C4-2B (cell line): ENCODE results near the gene CDHR4.

Source experiments
- H3K27ac ChIP-seq: fragments of 450-650 bp; 2 replicates; pipeline ENCODE4 v1.5.1; 2017
- ZFX ChIP-seq: fragments of 450-650 bp; IDR thresholded peaks from 2 replicates; pipeline ENCODE4 v1.6.1; 2017
- TF ChIP-seq, protein P1 (sequence below): fragments of 450-650 bp; conservative IDR thresholded peaks from 2 replicates; pipeline ENCODE4 v1.5.1; 2017; ENCODE audit warnings: mild to moderate bottlenecking

The CDHR4 gene

DNA sequence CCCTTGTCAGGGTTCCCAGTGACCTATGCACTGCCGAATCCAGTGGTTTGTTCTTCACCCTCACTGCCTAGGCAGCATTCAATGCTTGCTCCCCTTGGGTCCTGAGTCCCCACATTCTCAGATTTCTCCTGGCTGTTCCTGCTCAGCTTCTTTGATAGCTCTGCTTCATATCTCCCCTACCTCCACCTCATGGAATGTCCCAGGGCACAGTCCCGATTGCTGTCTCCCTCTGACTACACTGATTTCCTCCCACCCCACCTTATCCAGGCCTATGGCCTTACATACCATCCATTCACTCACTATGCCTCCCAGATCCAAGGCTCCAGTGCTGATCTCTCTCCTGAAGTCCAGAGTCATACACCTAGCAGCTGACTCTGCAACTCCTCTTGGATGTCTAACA lies 1.5 kb upstream of the CDHR4 start:
- TF ChIP-seq, protein P1, sequence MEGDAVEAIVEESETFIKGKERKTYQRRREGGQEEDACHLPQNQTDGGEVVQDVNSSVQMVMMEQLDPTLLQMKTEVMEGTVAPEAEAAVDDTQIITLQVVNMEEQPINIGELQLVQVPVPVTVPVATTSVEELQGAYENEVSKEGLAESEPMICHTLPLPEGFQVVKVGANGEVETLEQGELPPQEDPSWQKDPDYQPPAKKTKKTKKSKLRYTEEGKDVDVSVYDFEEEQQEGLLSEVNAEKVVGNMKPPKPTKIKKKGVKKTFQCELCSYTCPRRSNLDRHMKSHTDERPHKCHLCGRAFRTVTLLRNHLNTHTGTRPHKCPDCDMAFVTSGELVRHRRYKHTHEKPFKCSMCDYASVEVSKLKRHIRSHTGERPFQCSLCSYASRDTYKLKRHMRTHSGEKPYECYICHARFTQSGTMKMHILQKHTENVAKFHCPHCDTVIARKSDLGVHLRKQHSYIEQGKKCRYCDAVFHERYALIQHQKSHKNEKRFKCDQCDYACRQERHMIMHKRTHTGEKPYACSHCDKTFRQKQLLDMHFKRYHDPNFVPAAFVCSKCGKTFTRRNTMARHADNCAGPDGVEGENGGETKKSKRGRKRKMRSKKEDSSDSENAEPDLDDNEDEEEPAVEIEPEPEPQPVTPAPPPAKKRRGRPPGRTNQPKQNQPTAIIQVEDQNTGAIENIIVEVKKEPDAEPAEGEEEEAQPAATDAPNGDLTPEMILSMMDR, result no peak
- no peak for TF ChIP-seq ZFX
- no peak overlapping the region for H3K27ac ChIP-seq

DNA sequence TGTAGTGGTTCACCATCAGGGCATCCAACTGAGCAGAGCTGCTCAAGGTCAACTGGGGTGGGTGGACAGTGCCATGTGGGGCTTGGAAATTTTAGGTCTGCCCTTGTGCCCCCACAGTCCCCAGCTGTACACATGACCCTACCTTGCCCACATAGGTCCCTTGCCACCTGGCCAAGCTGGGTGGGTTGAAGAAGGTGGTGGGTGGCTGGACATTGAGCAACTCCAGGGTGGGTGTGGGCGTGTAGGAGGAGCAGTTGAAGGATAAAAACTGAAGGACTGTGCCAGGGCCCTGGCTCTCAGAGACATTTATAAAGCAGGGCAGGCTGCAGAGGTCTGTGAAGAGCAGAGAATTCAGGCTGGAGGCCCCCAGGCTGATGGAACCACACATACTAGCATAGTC lies 568 bp downstream of the CDHR4 start:
- no peak overlapping the region for H3K27ac ChIP-seq
- TF ChIP-seq, protein P1, result no peak
- TF ChIP-seq ZFX, result no peak

GRCh38 chr3:49794926-49795905 lies 4.5 kb downstream of the CDHR4 start:
- no peak overlapping the region for H3K27ac ChIP-seq
- TF ChIP-seq, protein P1, result no peak
- no peak for TF ChIP-seq ZFX

DNA sequence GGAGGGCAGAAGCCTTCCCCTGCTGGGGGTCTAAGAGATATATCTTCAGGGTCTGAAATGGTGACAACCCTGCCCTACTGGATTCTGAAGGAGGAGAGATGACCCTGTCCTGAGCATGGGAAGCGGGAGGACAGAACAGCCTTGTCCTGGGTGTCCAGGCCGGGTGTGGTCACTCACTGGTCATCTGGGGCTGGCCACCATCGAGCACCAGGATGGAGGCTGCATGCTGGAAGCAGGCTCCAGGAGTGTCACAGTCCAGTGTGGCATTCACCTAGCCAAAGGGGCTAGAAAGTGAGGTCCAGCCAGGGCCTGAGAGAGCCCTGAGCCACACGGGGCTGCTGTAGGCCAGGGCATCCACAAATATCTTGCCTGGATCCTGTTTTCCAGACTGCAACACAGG lies 5.2 kb downstream of the CDHR4 start:
- TF ChIP-seq ZFX, result no peak
- TF ChIP-seq, protein P1, result no peak
- no peak overlapping the region for H3K27ac ChIP-seq

DNA sequence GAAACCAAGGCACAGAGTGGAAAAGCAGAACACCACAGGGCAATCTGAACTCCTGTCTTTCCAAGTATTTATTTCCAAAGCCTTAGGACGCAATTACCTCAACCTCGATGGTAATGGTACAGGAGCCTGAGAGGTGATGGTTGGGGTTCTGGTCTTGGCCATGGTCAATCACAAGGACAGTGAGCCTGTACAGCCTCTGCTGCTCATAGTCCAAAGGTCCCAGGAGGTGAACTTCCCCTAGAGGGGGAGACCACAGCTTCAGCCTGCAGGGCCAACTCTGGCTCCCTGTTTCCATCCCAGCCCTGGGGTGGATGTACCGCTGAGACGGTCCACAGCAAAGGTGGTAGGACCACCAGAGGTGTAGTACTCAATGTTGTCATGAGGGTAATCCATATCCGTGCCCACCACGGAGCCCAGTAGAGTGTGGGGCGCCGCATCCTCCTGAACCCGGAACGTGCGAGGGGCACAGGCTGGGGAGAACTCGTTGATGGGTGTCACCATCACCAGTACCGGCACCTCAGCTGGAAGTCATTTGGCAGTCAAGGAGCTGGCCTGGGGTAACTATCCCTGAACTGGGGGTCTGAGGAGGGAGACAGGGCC lies 6.1 kb downstream of the CDHR4 start:
- no peak overlapping the region for H3K27ac ChIP-seq
- no peak for TF ChIP-seq ZFX
- TF ChIP-seq, protein P1, result no peak

- H3K27ac ChIP-seq, result no peak overlapping the region
- no peak for TF ChIP-seq ZFX
- TF ChIP-seq, protein P1, result no peak
Observed at GRCh38 chr3:49792371-49793150, 7.1 kb downstream of the CDHR4 start.

GRCh38 chr3:49791571-49791970 lies 8.1 kb downstream of the CDHR4 start:
- no peak overlapping the region for H3K27ac ChIP-seq
- no peak for TF ChIP-seq ZFX
- TF ChIP-seq, protein P1, result no peak
